Astrocyte (in vitro differentiated cells and primary cell): ENCODE measurements around the gene HMGN2.

Experiments
- EZH2 ChIP-seq: IDR thresholded peaks from 2 replicates; pipeline ENCODE4 v1.6.1; 2012; ENCODE audit warnings: mild to moderate bottlenecking, low read length, inconsistent platforms; ENCODE audit not compliant: insufficient read depth
- TF ChIP-seq, protein P1 (sequence below): IDR thresholded peaks from 2 replicates; pipeline ENCODE4 v1.5.1; 2011; ENCODE audit warnings: low read depth, mild to moderate bottlenecking, inconsistent platforms, low read length, moderate library complexity; ENCODE audit not compliant: insufficient read depth

DNA sequence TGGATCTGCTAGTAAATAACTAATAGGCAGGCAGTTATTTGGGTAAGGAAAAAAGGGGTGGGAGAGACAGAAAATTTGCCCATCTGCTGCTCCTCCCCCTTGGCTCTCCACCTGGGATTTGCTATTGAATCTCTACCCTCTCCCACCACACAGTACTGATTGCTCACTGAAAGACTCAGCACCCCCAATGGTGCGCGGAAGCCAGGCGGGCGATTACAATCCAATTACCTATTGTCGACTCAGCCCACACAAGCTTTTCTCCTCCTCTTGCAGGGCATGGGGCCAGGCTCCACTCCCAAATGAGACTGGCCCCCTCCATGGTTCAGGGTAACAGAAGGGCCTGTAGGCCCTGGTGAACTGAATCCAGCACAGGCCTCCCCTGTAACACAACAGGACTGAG, 2.7 kb upstream of the HMGN2 start:
- TF ChIP-seq, protein P1, sequence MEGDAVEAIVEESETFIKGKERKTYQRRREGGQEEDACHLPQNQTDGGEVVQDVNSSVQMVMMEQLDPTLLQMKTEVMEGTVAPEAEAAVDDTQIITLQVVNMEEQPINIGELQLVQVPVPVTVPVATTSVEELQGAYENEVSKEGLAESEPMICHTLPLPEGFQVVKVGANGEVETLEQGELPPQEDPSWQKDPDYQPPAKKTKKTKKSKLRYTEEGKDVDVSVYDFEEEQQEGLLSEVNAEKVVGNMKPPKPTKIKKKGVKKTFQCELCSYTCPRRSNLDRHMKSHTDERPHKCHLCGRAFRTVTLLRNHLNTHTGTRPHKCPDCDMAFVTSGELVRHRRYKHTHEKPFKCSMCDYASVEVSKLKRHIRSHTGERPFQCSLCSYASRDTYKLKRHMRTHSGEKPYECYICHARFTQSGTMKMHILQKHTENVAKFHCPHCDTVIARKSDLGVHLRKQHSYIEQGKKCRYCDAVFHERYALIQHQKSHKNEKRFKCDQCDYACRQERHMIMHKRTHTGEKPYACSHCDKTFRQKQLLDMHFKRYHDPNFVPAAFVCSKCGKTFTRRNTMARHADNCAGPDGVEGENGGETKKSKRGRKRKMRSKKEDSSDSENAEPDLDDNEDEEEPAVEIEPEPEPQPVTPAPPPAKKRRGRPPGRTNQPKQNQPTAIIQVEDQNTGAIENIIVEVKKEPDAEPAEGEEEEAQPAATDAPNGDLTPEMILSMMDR: no peak
- no peak for TF ChIP-seq EZH2
